K562 (cell line): ENCODE measurements around the gene POU2F1. TPM values are rescaled to one million over a fixed set of nuclear protein-coding genes. Genes with fewer than 3 reads are reported as not detected.

Source experiments
- CXXC5 ChIP-seq: fragments of 250-450 bp; sonication (Bioruptor Pico); IDR thresholded peaks from 2 replicates; pipeline ENCODE4 v1.8.0; 2022; ENCODE audit warnings: inconsistent platforms, mild to moderate bottlenecking, moderate library complexity
- EGR1 ChIP-seq: fragments of 450-650 bp; conservative IDR thresholded peaks from 2 replicates; pipeline ENCODE4 v1.6.1; 2017; ENCODE audit warnings: mild to moderate bottlenecking
- EHMT2 ChIP-seq: fragments of 450-650 bp; IDR thresholded peaks from 2 replicates; pipeline ENCODE4 v1.6.1; 2018; ENCODE audit warnings: antibody characterized with exemption
- FOSL1 ChIP-seq: fragments of 200-800 bp; sonication (Bioruptor generic); conservative IDR thresholded peaks from 2 replicates; pipeline ENCODE4 v1.6.1; 2016; ENCODE audit warnings: missing genetic modification characterization, missing compliant biosample characterization
- FOXK2 ChIP-seq, 2 experiments: fragments of 450-650 bp; IDR thresholded peaks in 1 of 2; conservative IDR thresholded peaks in 1 of 2; 2 replicates each; pipeline ENCODE4 v1.6.1; 2016; ENCODE audit warnings: low read depth in 2 of 2, mild to moderate bottlenecking in 1 of 2
- GATAD2A ChIP-seq: fragments of 450-650 bp; IDR thresholded peaks from 2 replicates; pipeline ENCODE4 v1.6.1; 2017
- GTF2A2 ChIP-seq: IDR thresholded peaks from 2 replicates; pipeline ENCODE4 v1.6.1; 2016; ENCODE audit warnings: mild to moderate bottlenecking, missing genetic modification characterization, missing compliant biosample characterization
- JUND ChIP-seq, 2 experiments: IDR thresholded peaks; 2 replicates in 1 of 2; 3 replicates in 1 of 2; pipeline ENCODE4 v1.6.1; 2011; ENCODE audit warnings: borderline replicate concordance in 2 of 2, low read depth in 2 of 2, low read length in 2 of 2, improper control_type of control experiment in 1 of 2, missing biosample characterization in 1 of 2, missing genetic modification characterization in 1 of 2, missing genetic modification reagents in 1 of 2
- LEF1 ChIP-seq: fragments of 450-650 bp; IDR thresholded peaks from 2 replicates; pipeline ENCODE4 v1.6.1; 2016; ENCODE audit warnings: mild to moderate bottlenecking
- POLR2AphosphoS2 ChIP-seq: IDR thresholded peaks from 2 replicates; pipeline ENCODE4 v1.6.1; 2012; ENCODE audit warnings: low read length, improper control_type of control experiment
- SOX6 ChIP-seq: fragments of 450-650 bp; IDR thresholded peaks from 2 replicates; pipeline ENCODE4 v1.6.1; 2014; ENCODE audit warnings: mild to moderate bottlenecking
- SRSF1 ChIP-seq: fragments of 200-400 bp; formaldehyde crosslinking; IDR thresholded peaks from 2 replicates; pipeline ENCODE4 v1.6.1; 2017; ENCODE audit warnings: mild to moderate bottlenecking, low read depth, low read length, moderate library complexity
- STAT5A ChIP-seq: IDR thresholded peaks from 2 replicates; pipeline ENCODE4 v1.6.1; 2012; ENCODE audit warnings: low read length, inconsistent platforms, borderline replicate concordance
- TAL1 ChIP-seq: fragments of 450-650 bp; IDR thresholded peaks from 2 replicates; pipeline ENCODE4 v1.6.1; 2016; ENCODE audit warnings: mild to moderate bottlenecking
- TCFL5 ChIP-seq: fragments of 250-450 bp; sonication (Bioruptor Pico); conservative IDR thresholded peaks from 2 replicates; pipeline ENCODE4 v1.6.1; 2021; ENCODE audit warnings: mild to moderate bottlenecking, moderate library complexity, matching md5 sums
- TEAD4 ChIP-seq, 2 experiments: sonication (generic) in 1 of 2; formaldehyde crosslinking in 1 of 2; IDR thresholded peaks; 2 replicates each; pipeline versions ENCODE4 v1.6.1 to v1.8.0; 2012 to 2022; ENCODE audit warnings: borderline replicate concordance in 1 of 2, inconsistent platforms in 1 of 2, low read length in 1 of 2, mild to moderate bottlenecking in 1 of 2, missing genetic modification reagents in 1 of 2
- ZNF212 ChIP-seq: fragments of 450-650 bp; formaldehyde crosslinking; IDR thresholded peaks from 2 replicates; pipeline ENCODE4 v1.4.0; 2020; ENCODE audit warnings: mild to moderate bottlenecking
- ZNF644 ChIP-seq: fragments of 200-800 bp; sonication (Bioruptor generic); IDR thresholded peaks from 2 replicates; pipeline ENCODE4 v1.6.1; 2016; ENCODE audit warnings: low read depth, missing genetic modification characterization, missing compliant biosample characterization
- polyA plus RNA-seq, 8 experiments: library from polyadenylated mRNA; depleted of rRNA in 4 of 8; stranded (reverse) in 5 of 8; unstranded in 3 of 8; fragments of >200 nt; fragmentation: Nextera tagmentation in 2 of 8; fragmentation: Illumina TruSeq in 1 of 8; extraction: Ambion mirVana in 2 of 8; extraction: Trizol in 1 of 8; gene quantifications; 2 replicates each; pipeline versions ENCODE4 v1.2.1 to v1.2.3, GENCODE V29; 2011 to 2014; ENCODE audit warnings: inconsistent platforms in 1 of 8, missing spikeins in 1 of 8
- total RNA-seq, 7 experiments: library from RNA; depleted of rRNA in 6 of 7; stranded (reverse); fragments of >200 nt in 6 of 7; fragmentation: Illumina TruSeq in 2 of 7; extraction: Trizol in 2 of 7; gene quantifications; 2 replicates each; pipeline versions ENCODE4 v1.2.1 to v1.2.3, GENCODE V29; 2011 to 2021; ENCODE audit warnings: low replicate concordance in 1 of 7
- TF ChIP-seq, protein P1 (sequence below): fragments of 450-650 bp; IDR thresholded peaks from 2 replicates; pipeline ENCODE4 v1.6.1; 2016; ENCODE audit warnings: mild to moderate bottlenecking
- TF ChIP-seq, protein P2 (sequence below), 2 experiments: fragments of 200-800 bp in 1 of 2; sonication (Bioruptor generic) in 1 of 2; sonication (generic) in 1 of 2; formaldehyde crosslinking in 1 of 2; IDR thresholded peaks in 1 of 2; conservative IDR thresholded peaks in 1 of 2; 2 replicates each; pipeline versions ENCODE4 v1.5.0 to v1.6.1; 2016 to 2020; ENCODE audit warnings: missing compliant biosample characterization in 1 of 2, missing genetic modification characterization in 1 of 2, missing genetic modification reagents in 1 of 2
- TF ChIP-seq, protein P3 (sequence below): fragments of 250-450 bp; sonication (Bioruptor Pico); IDR thresholded peaks from 2 replicates; pipeline ENCODE4 v1.8.0; 2021; ENCODE audit warnings: mild to moderate bottlenecking, moderate library complexity
- TF ChIP-seq, protein P4 (sequence below), 2 experiments: fragments of 450-650 bp; conservative IDR thresholded peaks; 2 replicates each; pipeline ENCODE4 v1.6.1; 2017; ENCODE audit warnings: mild to moderate bottlenecking in 2 of 2, moderate library complexity in 2 of 2

Gene POU2F1
- total and polyA plus RNA-seq, 9 of the 15 experiments (the other 6 are each of a cell fraction or from before 2014, with no cell fraction given), result 2.6 to 22.3 (median 8.8) TPM

DNA sequence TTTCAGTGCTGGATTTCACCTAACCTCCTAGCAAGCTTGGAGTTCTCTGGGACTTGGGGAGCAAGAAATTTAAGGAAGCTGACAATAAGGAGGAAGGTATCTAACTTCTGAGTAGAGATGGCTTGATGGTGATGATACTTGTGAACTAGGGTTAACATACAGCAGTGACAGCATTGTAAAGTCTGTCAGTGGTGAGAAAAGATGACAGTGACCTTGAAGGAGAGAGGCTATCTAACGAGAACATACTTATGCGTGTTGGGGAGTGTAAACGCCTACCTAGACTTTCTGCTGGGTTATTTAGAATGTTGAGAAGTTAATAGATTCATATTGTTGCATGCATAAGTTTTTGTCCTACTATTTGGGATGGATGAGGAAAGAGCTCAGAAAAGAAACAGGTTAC, 16.3 kb downstream of the POU2F1 start (continued):
- TF ChIP-seq, protein P1, sequence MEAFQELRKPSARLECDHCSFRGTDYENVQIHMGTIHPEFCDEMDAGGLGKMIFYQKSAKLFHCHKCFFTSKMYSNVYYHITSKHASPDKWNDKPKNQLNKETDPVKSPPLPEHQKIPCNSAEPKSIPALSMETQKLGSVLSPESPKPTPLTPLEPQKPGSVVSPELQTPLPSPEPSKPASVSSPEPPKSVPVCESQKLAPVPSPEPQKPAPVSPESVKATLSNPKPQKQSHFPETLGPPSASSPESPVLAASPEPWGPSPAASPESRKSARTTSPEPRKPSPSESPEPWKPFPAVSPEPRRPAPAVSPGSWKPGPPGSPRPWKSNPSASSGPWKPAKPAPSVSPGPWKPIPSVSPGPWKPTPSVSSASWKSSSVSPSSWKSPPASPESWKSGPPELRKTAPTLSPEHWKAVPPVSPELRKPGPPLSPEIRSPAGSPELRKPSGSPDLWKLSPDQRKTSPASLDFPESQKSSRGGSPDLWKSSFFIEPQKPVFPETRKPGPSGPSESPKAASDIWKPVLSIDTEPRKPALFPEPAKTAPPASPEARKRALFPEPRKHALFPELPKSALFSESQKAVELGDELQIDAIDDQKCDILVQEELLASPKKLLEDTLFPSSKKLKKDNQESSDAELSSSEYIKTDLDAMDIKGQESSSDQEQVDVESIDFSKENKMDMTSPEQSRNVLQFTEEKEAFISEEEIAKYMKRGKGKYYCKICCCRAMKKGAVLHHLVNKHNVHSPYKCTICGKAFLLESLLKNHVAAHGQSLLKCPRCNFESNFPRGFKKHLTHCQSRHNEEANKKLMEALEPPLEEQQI, result 0 out of 2 replicates have a peak, but pooled peaks have one; percentile 38
- peak; percentile 65 for TF ChIP-seq TEAD4 (IDR thresholded peaks at IDR 0.05; ENCODE audit: low read length)
- TF ChIP-seq TEAD4 (CRISPR knock-in tag; IDR thresholded peaks at IDR 0.05; ENCODE audit: borderline replicate concordance), result no peak
- TF ChIP-seq GTF2A2, result no peak
- TF ChIP-seq STAT5A, result peak; percentile 57
- TF ChIP-seq, protein P2, sequence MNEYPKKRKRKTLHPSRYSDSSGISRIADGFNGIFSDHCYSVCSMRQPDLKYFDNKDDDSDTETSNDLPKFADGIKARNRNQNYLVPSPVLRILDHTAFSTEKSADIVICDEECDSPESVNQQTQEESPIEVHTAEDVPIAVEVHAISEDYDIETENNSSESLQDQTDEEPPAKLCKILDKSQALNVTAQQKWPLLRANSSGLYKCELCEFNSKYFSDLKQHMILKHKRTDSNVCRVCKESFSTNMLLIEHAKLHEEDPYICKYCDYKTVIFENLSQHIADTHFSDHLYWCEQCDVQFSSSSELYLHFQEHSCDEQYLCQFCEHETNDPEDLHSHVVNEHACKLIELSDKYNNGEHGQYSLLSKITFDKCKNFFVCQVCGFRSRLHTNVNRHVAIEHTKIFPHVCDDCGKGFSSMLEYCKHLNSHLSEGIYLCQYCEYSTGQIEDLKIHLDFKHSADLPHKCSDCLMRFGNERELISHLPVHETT (CRISPR knock-in tag; conservative IDR thresholded peaks at IDR 0.05 in 1 of 2, IDR thresholded peaks at IDR 0.05 in 1 of 2), result no peak
- TF ChIP-seq, protein P3, sequence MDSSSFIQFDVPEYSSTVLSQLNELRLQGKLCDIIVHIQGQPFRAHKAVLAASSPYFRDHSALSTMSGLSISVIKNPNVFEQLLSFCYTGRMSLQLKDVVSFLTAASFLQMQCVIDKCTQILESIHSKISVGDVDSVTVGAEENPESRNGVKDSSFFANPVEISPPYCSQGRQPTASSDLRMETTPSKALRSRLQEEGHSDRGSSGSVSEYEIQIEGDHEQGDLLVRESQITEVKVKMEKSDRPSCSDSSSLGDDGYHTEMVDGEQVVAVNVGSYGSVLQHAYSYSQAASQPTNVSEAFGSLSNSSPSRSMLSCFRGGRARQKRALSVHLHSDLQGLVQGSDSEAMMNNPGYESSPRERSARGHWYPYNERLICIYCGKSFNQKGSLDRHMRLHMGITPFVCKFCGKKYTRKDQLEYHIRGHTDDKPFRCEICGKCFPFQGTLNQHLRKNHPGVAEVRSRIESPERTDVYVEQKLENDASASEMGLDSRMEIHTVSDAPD (CRISPR knock-in tag), result no peak
- TF ChIP-seq SOX6, result peak; percentile 61
- TF ChIP-seq LEF1, result peak; percentile 19; the same call in 1 of the 2 replicates
- peak; percentile 81 for TF ChIP-seq CXXC5
- TF ChIP-seq ZNF644 (tag), result no peak
- TF ChIP-seq EGR1, result peak; percentile 55
- peak in 1 of 2 experiments; percentile 46; a peak in 2 of 4 replicates for TF ChIP-seq FOXK2 (conservative IDR thresholded peaks at IDR 0.05 in 1 of 2, IDR thresholded peaks at IDR 0.05 in 1 of 2; ENCODE audit: low read depth in 2 of 2)
- TF ChIP-seq SRSF1, result no peak
- peak; percentile 29; the same call in 1 of the 2 replicates for TF ChIP-seq JUND (IDR thresholded peaks at IDR 0.05; ENCODE audit: borderline replicate concordance, low read depth, low read length)
- TF ChIP-seq JUND (tag; IDR thresholded peaks at IDR 0.05; ENCODE audit: borderline replicate concordance, low read depth, low read length), result no peak
- no peak for TF ChIP-seq FOSL1 (tag)
- TF ChIP-seq POLR2AphosphoS2, result no peak
- 0 out of 2 replicates have a peak, but pooled peaks have one; percentile 21 for TF ChIP-seq GATAD2A
- no peak for TF ChIP-seq ZNF212 (CRISPR knock-in tag)
- no peak for TF ChIP-seq TCFL5 (CRISPR knock-in tag)
- TF ChIP-seq EHMT2, result peak; percentile 56; the same call in 1 of the 2 replicates
- TF ChIP-seq, protein P4, sequence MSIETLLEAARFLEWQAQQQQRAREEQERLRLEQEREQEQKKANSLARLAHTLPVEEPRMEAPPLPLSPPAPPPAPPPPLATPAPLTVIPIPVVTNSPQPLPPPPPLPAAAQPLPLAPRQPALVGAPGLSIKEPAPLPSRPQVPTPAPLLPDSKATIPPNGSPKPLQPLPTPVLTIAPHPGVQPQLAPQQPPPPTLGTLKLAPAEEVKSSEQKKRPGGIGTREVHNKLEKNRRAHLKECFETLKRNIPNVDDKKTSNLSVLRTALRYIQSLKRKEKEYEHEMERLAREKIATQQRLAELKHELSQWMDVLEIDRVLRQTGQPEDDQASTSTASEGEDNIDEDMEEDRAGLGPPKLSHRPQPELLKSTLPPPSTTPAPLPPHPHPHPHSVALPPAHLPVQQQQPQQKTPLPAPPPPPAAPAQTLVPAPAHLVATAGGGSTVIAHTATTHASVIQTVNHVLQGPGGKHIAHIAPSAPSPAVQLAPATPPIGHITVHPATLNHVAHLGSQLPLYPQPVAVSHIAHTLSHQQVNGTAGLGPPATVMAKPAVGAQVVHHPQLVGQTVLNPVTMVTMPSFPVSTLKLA (conservative IDR thresholded peaks at IDR 0.05), result 0 out of 4 replicates have a peak, but pooled peaks of 1 of the 2 experiments have one; percentile 31
- TF ChIP-seq TAL1, result peak; percentile 73
